Activated CD8-positive, alpha-beta memory T cell treated with anti-CD3 and anti-CD28 coated beads, Interleukin-2, amount 50 U/mL, for 4 hours (primary cell): ENCODE data around the gene PRKCG.
A peak's percentile ranks its signal among the peaks of the same experiment; 100 is the strongest.

Source experiments
- DNase-seq: peaks from one replicate; pipeline ENCODE4 v3.0.0-alpha.2; 2020

The PRKCG gene

GRCh38 chr19:53900191-53900860, 18.3 kb downstream of the PRKCG start:
- DNase-seq, result no peak

- no peak for DNase-seq
These were observed 21.2 kb downstream of the PRKCG start for GRCh38 chr19:53903055-53903680.

- no peak for DNase-seq
These were observed 22.9 kb downstream of the PRKCG start for GRCh38 chr19:53904909-53905308.

- no peak for DNase-seq
These were observed 23.8 kb downstream of the PRKCG start for GRCh38 chr19:53905787-53906186.

- DNase-seq, result peak; percentile 76
These were observed 24.5 kb downstream of the PRKCG start for GRCh38 chr19:53906211-53907192.

GRCh38 chr19:53907193-53907581, 25.2 kb downstream of the PRKCG start:
- DNase-seq, result no peak

GRCh38 chr19:53907690-53908089, 25.7 kb downstream of the PRKCG start:
- DNase-seq, result no peak

- DNase-seq, result peak; percentile 30
These were observed 26.3 kb downstream of the PRKCG start for GRCh38 chr19:53908106-53908934.

GRCh38 chr19:53908935-53909415, 27.0 kb downstream of the PRKCG start, which contains the start of gene CACNG7:
TSS of gene CACNG7 (plus strand) at chr19:53909278. CDS start at chr19:53912832, 3,554 bp downstream.
- DNase-seq, result no peak

- DNase-seq, result no peak
These were observed 27.6 kb downstream of the PRKCG start for GRCh38 chr19:53909471-53910169.

- DNase-seq, result no peak
These were observed 28.1 kb downstream of the PRKCG start for GRCh38 chr19:53910170-53910518.

- DNase-seq, result no peak
These were observed 30.7 kb downstream of the PRKCG start for GRCh38 chr19:53912653-53913052.

GRCh38 chr19:53915000-53915399, 33.0 kb downstream of the PRKCG start:
- DNase-seq, result no peak

- DNase-seq, result no peak
These were observed 34.0 kb downstream of the PRKCG start for GRCh38 chr19:53916004-53916403.

GRCh38 chr19:53917356-53917755, 35.4 kb downstream of the PRKCG start:
- no peak for DNase-seq

GRCh38 chr19:53927739-53928138, 45.7 kb downstream of the PRKCG start:
- DNase-seq, result peak; percentile 27

- no peak for DNase-seq
These were observed 54.0 kb downstream of the PRKCG start for GRCh38 chr19:53936029-53936428.

- no peak for DNase-seq
These were observed 60.2 kb downstream of the PRKCG start for GRCh38 chr19:53942001-53942786.

GRCh38 chr19:53944416-53944815, 62.4 kb downstream of the PRKCG start:
- no peak for DNase-seq

GRCh38 chr19:53944933-53945332, 62.9 kb downstream of the PRKCG start:
- DNase-seq, result no peak

GRCh38 chr19:53945441-53945840, 63.4 kb downstream of the PRKCG start:
- DNase-seq, result no peak
